GM19372 (cell line): ENCODE measurements around the gene ZNF683.
"Not testable (repeated sequence)": the region's sequence is repeated elsewhere in the genome, so short reads cannot be mapped to it uniquely, and the experiment has no call there.

Experiments
- ATAC-seq: cut with Tn5 transposase; IDR thresholded peaks from one replicate; pipeline ENCODE4 v1.9.1; 2021; ENCODE audit warnings: mild to moderate bottlenecking, low read depth, moderate library complexity; ENCODE audit not compliant: unreplicated experiment

Gene ZNF683

DNA sequence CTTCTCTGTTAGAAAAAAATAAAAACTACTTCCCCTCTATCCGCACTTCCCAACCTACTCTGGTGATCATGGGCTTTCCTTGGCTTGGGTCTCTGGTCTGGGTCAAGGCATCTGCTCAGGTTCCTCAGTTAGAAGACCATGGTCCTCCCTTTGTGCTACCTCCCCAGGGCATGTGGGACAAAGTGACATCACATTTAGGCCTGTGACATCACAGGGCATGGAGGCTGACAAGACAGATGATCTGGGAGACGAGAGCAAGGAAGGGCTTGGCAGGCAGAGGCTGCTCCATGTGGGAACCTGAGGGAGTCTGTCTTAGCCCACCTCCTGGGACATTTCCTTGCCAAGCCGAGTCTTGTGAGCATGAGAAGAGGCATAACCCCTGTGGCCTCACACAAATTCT, at the start of gene ZNF683:
TSS of gene ZNF683 (minus strand) at position 140 of the 400 bp plus-strand sequence. CDS start 4,179 bp downstream, outside the sequence.
- not testable (repeated sequence) for ATAC-seq

DNA sequence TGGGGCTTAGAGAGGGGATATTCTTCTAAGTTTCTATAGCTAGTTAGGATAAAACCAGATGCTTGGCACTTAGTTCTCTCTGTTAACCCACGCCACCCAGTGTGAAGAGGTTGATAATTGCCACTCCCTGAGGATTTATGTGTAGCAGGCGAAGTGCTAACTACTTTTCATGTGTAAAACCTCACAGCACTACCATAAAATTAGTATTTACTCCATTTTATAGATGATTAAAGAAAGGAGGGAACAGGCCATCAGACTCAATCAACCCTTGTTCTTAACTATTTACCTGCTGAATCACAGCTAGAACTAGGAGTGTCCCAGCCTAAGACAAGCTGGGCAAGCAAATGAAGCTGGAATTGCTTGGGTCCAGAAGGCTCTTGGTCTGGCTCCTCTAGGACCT, 46.9 kb upstream of the ZNF683 start:
- no peak for ATAC-seq

DNA sequence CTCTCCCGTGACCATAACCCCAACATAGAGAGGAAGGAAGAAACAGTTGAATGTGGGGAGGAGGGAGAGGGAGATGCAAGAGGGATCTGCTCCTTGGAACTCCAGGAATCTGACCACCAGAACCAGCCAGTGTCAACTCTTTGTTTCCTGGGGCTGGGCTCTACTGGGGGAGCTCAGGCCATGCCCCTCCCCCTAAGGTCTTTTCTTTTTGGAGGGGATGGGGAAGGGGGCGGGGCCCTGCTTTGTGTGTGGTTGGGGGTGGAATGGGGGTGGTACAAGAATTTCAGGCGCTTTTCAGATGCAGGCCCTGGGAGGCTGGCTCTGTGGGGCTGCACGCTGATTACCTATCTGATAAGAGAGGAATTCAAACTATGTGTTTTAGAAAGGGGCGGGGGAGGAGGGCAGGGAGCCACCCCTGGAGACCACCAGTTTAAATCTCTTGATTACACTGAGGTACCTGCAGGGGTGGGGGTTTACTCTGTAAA, 46.4 kb upstream of the ZNF683 start:
- no peak for ATAC-seq

DNA sequence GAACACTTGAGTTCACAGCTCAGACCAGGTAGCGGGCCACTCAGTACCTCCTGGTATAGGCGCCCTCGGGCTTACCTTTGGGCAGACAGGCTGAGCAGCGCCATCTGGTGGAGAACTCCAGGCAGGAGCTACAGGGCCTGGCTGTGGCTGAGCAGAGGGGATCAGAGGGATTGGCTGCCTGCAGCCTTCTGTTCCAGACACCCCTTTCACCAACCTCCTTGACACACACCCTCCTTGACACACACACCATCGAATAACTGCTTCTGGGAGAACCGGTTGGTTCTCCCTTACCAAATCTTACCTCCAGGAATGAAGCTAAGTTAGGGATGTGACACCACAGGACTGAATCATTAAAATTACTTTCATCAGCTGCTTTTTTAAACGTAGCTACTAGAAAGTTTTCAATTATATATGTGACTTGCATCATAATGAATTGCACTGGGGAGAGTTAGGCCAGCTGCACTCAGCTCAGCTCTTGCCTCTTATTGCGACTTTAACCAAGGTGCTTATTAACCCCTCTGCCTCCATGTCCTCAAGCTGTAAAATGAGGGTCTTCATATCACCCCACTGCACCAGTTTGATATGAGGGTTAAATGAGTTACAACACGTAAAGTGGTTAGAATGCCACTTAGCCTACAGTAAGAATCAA, 44.7 kb upstream of the ZNF683 start:
- no peak for ATAC-seq

DNA sequence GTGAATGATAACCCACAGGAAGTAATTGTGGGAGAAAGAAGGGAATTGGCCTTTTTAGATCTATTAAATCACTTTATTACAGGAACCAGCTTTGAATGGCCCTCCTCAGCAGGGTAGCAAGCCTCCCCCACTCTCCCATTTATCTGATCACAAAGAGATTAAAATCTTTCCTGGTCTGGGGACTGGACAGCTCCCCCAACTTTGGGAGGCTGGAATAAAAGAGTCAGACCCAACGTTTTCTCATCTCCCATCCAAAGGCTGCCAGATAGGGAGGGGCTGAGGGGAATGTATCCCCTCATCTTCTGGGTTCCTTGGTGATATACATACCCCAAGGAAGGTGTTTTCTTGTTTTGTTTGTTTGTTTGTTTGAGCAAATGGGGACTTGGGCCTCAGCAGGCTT, 40.5 kb upstream of the ZNF683 start:
- ATAC-seq = no peak

DNA sequence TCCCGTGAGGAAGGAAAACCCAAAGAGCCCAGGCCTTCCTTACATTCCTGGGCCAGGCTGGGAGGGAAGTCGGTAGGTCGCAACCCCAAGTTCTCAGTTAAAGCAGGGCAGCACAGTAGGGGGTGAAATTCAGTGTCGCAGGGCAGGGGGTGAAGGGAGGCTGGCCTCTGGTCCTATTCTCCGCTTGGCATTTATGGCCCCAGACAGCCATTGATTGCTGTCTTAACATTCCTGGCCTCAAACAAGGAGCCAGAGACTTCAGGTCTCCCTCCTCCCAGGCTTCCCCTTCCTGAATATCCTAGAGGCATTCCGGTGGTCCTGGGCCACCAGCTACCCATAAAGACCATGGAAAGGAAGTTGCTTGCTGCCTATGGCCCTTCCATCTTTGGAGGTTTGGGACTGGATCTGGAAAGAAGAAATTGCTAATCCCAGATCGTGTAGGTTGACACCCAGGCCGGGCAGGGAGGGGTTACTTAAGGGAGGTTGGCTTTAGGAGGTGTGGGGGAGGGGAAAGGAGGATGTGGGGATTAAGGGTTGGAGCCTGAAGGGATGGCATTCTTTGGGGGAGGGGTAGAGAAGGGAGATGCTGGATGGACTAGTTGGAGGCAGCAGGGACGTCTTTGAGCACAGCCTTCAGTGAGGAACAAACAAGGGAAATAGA, 39.8 kb upstream of the ZNF683 start:
- ATAC-seq = no peak

DNA sequence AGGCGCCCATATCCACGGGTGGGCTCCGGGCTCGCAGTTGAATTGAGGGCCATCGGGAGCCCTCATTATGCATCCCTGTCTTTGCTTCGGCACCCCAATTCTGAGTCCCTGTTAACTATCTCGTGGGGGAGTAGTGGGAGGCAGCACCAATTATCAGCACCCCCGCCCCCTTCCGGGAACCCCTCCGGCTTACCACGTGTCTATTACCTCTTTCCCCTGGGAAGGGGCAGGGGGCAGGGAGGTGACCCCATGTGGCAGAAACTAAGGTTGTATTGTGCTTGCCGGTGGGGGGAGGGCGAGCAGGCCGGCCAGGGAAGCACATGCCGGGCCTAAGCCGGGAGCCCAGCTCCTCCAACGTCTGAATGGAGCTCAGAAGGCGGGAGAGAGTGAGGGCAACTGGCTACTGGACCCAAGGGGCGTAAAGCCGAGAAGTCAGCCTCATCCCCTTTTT, 39.1 kb upstream of the ZNF683 start:
- no peak for ATAC-seq

DNA sequence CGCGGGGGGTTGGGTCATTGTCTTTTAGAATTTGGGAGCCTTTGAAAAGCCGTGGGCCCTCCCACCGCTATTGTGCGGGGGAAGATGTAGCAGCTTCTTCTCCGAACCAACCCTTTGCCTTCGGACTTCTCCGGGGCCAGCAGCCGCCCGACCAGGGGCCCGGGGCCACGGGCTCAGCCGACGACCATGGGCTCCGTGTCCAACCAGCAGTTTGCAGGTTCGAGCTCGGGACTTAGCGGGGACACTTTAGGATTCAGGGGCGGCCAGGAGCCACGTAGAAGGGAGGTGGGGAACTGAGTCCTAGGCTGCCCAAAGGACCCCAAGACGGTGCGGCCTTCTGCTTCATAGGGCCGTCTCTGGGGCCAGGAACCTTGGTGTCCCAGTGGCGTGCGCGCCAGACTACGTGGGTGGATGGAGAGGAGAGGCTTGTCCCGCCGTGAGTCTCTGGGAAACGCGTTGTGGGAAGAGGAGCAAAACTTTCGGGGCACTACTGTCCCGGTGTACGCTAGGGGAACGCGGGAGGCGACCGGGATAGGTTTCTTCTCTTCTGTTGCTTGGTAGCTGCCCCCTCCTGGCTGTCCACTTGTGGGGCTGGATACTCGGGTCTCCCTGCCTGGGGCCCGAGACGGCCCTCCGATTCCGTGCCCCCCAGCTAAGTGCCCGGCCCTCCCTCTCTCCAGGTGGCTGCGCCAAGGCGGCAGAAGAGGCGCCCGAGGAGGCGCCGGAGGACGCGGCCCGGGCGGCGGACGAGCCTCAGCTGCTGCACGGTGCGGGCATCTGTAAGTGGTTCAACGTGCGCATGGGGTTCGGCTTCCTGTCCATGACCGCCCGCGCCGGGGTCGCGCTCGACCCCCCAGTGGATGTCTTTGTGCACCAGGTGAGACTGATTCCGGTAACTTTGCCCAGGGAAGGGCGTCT, 38.4 kb upstream of the ZNF683 start, which contains the start of gene LIN28A:
TSS of gene LIN28A (plus strand) at position 112 of the 918 bp plus-strand sequence. CDS start at position 187, 75 bp downstream.
- no peak for ATAC-seq

DNA sequence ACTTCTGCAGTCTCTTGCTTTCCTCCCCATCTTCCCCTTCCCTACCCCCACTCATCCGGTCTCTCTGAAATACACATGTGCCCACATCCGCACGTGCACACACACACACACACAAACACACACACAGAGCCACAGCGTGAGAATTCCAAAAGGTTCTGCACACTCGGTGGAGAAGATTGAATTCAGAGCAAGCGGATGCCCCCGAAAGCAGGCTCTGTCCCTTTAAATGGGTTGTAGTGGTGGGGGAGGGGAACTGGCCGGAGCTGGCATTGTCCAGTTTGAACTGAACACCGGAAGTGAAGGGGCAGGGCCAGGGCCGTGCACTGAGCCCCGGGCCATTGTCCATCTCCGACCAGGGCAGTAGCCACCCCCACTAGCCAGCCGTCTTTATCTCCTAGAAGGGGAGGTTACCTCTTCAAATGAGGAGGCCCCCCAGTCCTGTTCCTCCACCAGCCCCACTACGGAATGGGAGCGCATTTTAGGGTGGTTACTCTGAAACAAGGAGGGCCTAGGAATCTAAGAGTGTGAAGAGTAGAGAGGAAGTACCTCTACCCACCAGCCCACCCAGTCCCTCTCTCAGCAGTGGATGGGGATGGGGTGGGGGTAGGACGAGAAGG, 36.7 kb upstream of the ZNF683 start:
- ATAC-seq = no peak

DNA sequence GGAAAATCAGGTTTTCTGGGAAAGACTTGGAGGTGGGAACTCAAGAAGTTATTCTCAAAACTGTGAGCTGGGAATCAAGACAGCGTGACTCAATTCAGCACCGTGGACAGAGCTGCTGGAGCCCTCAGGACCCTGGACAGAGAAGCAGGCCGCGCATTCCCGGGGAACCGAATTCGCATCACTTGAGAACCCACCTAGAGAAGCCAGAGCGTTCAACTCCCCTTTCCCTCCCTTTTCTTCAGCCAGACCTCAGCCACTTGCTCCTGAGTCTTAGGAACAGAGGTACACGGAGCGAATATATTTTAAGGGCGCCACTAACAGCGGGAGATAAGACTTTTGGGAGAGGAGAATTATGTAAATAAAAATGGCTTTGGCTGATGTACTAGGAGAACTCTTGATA, 36.1 kb upstream of the ZNF683 start:
- ATAC-seq = no peak

DNA sequence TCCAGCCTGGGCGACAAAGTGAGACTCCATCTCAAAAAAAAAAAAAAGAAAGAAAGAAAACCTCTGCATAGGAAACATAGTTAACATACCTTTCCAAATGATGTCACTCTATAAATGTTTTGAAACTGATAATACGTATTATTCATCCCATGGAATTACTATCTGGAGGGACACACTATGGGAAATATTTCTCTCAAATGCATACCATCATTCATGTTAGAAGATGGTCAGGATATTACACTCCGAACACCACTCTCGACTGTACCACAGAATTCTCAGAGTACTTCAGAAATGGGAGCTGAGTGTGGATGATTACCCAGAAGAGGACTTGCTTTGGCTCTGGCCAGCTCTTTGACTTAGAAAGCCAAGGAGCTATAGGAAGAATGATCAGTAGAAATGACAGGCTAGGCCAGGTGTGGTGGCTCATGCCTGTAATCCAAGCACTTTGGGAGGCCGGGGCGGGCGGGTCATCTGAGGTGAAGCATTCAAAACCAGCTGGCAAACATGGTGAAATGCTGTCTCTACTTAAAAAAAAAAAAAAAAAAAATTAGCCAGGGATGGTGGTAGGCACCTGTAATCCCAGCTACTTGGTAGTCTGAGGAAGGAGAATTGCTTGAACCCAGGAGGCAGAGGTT, 32.8 kb upstream of the ZNF683 start:
- ATAC-seq = no peak

DNA sequence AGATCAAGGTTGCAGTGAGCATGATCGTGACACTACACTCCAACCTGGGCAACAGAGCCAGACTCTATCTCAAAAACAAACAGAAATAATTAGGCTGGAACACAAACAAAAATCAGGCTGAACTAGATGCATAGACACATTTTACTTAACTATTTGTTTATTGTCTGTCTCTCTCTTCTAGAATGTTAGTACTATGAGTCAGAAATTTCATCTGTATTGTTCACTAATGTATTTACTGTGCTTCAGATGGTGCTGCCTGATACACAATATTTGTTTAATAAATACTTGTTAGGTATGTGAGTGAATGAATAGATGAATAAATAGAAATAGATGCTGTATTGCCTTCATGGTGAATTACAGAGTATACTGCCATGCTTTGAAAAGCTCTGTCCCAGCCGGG, 32.1 kb upstream of the ZNF683 start:
- ATAC-seq = no peak

DNA sequence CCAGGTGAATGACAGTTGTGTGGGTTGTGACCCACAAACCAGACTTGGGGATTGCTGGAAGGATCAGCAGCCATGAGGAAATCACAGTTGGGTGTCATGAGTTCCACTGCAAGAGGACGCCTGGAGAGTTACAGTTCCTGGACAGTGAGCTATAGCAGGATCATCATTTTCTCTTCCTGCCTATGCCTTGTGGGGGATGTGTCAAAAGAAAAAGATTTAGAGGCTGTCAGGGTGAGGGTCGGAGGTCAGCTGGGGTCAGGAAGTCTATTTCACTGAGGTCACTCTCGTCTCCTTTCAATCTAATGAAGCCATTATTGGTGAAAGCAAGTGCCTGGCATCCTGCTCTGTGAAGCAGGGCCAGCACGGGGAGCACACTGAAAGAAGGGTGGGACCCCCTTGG, 31.1 kb upstream of the ZNF683 start:
- no peak for ATAC-seq

DNA sequence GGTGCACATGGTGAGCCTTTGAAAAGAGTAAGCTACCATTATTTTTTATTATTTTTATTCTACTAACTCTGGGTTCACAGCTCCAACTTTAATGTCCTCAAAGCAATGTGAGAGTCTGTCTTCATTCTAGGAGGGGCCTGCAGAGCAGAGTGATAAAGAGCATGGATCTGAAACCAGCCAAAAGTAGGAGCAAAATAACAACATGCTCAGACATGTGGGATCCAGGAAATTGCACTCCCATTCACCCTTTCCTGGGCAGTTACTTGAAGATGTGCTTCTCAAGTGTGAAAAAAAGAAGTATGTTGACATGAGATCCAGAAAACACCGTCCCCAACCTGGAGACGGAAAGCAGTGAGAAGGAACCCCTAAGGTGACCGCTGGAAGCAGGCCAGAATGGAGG, 29.3 kb upstream of the ZNF683 start:
- ATAC-seq = no peak

DNA sequence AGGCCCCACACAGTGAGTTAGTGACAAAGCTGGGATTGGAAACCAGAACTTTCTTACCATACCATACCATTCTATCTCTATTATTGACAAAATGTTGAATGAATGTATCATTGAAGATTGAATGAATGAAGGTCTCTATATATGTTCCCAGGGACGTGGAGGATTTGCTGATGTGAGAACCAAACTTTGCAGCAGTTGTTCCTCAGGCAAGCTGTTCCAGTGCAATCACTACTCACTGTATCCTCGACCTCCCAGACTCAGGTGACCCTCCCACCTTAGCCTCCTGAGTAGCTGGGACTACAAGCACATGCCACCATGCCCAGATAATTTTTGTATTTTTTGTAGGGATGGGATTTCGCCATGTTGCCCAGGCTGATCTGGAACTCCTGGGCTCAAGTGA, 26.5 kb upstream of the ZNF683 start:
- ATAC-seq = no peak

DNA sequence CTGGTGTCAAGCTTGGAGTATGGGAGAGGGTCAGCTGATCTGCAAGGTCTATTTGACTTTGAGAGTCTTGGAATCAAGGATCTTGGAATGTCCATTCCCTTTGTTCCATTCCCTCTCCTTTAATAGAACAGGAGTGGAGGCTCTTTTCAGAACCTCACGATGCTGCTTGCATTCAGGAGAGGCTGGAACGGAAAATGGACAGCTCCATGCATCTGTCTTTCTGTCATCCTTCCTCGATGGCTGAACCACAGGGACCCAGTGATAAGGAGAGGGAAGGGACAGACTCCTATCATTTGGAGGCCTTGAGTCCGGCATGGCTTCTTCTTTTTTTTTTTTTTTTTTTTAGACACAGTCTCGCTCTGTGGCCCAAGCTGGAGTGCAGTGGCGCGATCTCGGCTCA, 23.2 kb upstream of the ZNF683 start:
- ATAC-seq = no peak

DNA sequence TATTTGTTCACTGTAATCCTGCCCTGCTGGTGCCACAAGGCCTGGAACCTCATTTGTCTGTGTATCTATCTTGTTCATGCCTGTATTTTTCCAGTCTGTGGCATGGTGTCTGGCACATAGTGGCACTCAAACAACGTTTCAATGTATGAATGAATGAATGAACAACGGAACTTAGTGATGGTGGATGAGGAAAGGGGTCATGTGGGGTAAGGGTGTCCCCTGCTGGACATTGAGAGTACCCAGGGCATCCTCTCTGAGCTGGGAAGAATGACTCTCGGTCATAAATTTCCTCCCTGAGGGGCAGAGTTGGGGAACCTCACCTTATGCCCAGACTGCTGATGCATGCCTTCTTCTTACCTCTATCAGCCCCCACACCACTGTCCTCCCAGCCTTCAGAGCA, 18.9 kb upstream of the ZNF683 start:
- no peak for ATAC-seq

DNA sequence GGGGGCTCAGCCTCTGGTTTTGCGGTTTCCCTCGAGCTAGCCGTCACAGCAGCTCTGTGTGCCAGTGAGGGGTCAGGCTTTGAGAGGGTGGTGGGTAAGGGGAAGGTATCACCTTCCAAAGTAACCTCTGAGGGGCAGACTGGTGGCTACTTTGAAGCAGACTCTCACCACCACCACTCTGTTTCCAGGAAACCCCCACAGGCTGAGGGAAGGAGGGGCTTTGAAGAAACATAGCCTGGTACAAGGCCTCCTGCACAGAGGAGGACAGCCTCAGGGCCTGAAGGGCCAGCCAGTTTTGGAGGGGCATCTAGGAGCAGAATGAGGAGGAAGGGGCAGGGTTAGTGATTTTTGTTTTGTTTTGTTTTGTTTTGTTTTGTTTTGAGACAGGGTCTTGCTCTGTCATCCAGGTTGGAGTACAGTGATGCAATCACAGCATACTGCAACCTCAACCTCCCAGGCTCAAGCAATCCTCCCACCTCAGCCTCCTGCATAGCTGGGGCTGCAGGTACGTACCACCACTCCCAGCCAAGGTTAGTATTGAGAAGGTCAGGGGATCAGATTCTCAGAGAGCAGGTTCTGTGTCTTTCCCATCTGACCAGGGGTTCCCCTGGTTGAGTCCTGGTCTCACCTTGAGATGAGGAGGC, 17.2 kb upstream of the ZNF683 start:
- ATAC-seq = no peak

DNA sequence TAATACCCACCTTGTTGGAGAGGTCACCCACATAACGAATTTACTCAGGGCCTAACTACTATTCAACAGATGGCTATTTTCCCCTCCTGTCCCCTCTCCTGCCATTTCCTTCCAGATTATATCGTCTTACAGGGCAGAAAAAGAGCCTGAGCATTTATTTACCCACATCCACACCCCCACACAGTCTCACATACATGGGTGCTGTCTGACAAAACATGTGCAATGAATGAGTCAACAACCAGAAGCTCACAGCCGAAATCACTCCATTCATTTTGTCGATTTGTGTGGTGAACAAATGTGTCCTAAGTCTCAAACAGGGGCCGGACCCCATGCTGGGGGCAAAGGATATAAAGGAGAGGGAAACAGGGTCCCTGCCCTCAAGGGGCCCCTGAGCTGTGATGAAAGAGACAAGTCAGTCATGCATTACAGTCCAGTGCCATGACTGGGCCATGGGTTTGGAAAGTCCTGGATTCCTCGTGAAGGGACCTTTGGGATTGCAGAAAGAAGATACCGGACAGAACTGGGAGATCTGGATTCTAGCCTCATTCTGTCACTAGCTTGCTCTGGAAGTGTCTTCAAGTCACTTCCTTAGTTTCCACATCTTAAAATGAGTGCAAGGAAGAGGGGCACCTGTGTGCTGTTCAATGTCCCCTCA, 16.4 kb upstream of the ZNF683 start:
- no peak for ATAC-seq
